Hepatocyte (in vitro differentiated cells): ENCODE measurements around the gene CDK5R2.

Source experiments
- CTCF ChIP-seq: fragments of 200-600 bp; sonication (generic); IDR thresholded peaks from 2 replicates; pipeline ENCODE4 v1.5.1; 2016; ENCODE audit warnings: antibody characterized with exemption, mild to moderate bottlenecking; ENCODE audit not compliant: poor library complexity
- EZH2phosphoT487 ChIP-seq: fragments of 200-600 bp; sonication (generic); IDR thresholded peaks from one replicate; pipeline ENCODE4 v1.6.1; 2018; ENCODE audit warnings: antibody characterized with exemption, mild to moderate bottlenecking, low read depth, moderate library complexity; ENCODE audit not compliant: unreplicated experiment, severe bottlenecking

DNA sequence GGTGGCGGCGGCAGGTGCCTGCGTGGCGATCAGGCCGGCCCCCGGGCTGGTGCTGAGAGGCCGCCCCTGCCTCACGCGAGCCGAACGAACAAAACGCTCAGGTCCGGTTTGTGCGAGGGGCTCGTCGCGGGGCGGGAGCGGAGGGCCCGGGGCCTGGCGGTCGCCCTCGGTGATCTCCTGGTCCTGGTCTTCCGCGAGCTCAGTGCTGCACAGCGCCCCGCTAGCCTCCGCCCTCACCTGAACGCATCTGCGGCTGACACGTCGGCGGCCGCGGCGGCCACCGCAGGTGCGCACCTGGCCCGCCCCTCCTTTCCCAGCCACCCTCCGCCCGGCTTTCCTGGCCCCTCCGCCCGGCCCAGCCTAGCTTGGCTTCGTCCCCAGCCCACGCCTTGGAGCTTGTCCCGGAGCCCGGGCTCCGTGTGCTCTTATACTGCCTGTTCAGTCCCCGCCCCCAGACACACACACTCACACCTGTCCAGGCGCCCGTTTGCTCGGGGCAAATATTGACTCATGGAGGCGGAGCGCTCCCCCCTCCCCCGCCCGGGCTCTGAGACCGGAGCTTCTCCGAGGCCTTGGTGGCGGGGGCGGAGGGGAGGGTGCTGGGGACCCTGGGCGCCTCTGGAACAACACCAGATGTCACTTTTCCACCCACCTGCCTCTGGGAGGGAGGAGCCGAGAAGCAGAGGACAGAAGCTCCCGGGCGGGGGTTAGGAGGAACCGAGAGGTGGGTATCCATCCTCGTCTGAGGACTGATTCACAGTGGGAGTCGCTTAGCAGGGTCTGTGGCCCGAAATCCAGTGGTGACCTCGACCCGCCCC is 42.3 kb downstream of the CDK5R2 start:
- no peak for TF ChIP-seq CTCF
- TF ChIP-seq EZH2phosphoT487, result peak; percentile 60
